Measurements from ENCODE around the gene APOL2.
"Not testable (repeated sequence)": the region's sequence is repeated elsewhere in the genome, so short reads cannot be mapped to it uniquely, and the experiment has no call there.

DNA sequence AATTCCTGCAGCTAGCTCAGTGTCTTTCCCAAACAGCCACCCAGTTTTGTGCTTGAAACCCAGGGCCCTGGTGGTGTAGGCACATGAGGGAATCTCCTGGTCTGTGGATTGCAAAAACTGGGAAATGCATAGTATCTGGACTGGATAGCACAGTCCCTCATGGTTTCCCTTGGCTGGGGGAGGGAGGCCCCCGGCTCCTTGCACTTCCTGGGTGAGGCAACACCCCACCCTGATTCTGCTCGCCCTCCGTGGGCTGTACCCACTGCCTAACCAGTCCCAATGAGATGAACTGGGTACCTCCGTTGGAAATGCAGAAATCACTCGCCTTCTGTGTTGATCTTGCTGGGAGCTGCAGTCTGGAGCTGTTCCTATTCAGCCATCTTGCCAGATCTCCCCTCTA is 32.6 kb upstream of the APOL2 start:
- TF ChIP-seq POLR2A, POLR2AphosphoS5, EP300 (IDR thresholded peaks at IDR 0.05): not testable (repeated sequence)

Measured in suprapubic skin (tissue), 4 donors.